Activated T-cell treated with anti-CD3 and anti-CD28 coated beads for 24 hours (primary cell): ENCODE data around the gene STRIP1.

Experiments
- DNase-seq: peaks from one replicate; pipeline ENCODE4 v3.0.0-alpha.2; 2020; ENCODE audit warnings: low read depth

STRIP1 gene, protein sequence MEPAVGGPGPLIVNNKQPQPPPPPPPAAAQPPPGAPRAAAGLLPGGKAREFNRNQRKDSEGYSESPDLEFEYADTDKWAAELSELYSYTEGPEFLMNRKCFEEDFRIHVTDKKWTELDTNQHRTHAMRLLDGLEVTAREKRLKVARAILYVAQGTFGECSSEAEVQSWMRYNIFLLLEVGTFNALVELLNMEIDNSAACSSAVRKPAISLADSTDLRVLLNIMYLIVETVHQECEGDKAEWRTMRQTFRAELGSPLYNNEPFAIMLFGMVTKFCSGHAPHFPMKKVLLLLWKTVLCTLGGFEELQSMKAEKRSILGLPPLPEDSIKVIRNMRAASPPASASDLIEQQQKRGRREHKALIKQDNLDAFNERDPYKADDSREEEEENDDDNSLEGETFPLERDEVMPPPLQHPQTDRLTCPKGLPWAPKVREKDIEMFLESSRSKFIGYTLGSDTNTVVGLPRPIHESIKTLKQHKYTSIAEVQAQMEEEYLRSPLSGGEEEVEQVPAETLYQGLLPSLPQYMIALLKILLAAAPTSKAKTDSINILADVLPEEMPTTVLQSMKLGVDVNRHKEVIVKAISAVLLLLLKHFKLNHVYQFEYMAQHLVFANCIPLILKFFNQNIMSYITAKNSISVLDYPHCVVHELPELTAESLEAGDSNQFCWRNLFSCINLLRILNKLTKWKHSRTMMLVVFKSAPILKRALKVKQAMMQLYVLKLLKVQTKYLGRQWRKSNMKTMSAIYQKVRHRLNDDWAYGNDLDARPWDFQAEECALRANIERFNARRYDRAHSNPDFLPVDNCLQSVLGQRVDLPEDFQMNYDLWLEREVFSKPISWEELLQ

DNA sequence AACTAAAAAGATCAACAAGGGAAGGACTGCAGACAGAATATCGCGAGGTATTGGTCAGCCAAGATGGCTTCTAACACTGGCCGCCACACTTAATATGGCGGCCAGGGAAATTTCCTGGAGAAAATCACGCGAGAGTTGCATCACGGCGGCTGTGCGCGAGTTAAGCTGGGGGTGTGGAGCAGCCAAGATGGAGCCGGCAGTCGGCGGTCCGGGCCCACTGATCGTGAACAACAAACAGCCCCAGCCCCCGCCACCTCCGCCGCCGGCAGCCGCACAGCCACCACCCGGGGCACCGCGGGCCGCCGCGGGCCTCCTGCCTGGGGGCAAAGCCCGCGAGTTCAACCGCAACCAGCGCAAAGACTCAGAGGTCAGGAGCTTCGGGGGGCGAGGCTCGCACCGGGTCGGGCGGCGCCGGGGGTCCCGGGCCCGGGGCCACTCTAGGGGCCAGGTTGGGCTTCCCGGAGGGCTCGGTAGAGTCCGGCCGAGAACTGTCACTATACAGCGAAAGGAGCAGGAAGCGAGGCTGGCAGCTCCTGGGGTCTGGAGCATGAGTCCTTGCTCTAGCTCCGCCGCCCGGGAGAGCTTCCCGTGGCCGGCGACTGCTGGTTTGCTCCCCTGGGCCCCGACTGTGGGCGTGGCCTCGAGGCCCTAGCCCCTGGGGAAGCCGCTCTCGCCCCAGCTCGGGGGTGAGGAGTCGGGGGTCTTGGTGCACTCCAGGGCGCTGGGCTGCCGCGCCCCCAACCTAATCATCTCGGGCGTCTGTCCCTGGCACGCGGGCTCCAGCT, at the start of gene STRIP1:
Gene STRIP1 (plus strand): TSS at position 174 of the 785 bp plus-strand sequence. CDS start 14 bp downstream, at position 188.
- peak; percentile 87 for DNase-seq

DNA sequence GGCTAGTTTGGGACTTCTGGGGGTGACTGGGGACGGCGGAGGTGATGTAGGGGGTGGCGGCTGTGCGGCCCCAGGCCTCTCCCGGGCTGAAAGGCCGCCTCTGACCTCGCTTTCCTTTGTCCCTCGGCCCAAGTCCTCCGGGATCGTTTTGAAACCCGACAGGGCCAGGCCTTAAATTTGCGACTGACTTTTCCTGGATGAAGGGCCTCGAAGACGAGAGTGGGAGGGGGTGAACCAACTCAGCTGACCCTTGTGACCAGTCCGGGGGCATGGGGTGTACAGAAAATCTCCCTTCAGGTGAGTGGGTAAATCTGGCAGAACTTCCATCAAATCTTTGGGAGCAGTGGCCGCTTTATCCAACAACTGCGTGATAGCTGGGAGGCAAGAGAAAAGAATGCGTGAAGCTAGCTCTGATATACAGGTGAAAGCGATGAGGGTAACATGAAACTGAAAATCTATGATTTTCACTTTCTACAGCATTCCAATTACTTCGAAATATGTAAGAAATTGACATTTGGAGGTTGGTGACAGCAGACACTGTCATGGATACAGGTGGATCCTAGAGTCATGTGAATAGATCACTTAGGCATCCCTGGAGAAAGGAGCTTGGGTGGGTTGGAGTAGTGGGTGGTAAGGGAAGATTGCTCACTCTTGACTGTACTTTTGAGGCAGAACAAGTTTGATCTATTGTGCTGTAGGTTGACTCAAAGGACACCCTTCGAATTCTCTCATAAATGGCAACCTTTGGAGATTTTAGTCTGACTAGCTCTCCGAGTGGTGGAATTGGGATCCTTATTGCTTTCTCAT, 49.0 kb upstream of the STRIP1 start:
- no peak for DNase-seq

DNA sequence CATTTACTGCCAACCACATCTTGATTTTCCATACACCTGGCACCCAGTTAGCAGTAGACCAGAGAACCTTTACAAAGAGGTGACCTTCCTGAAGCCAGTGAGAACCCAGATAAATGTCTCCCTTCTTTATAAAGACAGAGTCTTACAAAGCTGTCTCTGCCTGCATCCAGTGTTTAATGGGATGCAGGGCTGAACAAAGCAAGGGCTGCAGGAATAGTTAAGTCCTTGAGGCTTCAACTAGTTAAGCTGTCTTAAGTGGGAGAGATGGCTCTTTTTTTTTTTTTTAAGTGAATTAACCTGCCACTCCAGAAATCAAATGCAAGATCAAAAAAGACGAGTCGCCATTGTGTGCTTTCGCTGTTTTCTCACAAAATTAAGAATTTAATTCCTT, 48.4 kb upstream of the STRIP1 start:
- DNase-seq = no peak

DNA sequence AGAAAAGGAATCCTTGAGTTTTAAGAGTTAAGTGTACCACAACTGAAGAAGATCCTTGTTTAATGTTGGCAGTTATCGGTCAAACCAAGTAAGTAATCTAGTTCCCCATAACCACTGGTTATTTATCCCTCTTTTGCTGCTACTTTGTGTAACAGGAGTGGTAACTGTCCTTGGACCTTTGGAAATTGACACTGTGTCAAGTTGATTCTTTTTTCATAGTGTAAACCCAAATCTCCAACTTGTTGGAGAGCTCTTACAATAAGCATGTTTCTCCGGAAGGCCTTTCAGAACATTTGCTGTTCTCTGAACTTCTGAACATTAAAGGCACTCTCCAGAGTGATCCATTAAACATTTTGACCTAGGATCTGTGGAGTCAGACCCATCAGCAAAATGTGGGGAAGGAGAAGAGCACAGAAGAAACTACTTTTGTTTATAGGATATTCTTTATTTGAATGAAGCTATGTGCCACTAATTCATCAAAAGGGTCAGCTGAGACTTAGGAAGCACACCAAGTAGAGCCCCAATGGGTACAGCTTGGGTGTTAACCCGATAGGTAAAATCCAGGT, 46.0 kb upstream of the STRIP1 start:
- DNase-seq = no peak

DNA sequence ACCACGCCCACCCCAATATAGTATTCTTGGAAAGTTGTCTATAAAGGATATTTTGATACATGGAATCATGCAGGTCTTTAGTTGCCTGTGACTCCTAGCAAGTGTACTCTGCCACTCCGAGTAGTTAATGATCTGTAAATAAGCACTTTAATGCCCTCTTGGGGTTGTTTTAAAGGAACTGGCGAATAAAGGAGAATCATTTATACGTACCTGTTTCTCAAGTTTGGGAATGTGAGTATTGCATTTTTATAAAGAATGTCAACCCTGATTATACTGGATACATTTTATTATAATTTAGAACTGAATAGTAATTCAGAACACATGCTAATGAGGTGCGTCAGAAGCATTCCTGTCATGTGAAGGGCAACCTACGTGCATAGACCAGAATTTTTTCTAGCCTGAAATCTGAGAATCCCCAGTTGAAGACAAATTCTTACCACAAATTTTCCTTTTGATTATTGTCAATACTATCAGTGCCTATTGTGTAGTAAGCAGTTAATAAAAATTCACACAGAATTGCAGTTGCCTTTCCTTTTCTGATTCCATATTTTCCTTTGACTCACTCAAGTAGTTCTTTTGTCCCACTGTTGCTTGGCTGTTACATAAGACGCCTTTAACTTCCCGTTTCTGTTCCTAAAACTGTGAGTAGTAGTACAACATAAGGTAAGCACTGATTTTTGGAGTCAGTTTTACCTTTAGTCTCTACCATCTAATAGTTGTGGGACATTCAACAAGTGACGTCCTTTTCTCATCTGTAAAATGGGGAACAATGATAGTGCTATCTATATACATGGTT, 44.7 kb upstream of the STRIP1 start:
- no peak for DNase-seq

DNA sequence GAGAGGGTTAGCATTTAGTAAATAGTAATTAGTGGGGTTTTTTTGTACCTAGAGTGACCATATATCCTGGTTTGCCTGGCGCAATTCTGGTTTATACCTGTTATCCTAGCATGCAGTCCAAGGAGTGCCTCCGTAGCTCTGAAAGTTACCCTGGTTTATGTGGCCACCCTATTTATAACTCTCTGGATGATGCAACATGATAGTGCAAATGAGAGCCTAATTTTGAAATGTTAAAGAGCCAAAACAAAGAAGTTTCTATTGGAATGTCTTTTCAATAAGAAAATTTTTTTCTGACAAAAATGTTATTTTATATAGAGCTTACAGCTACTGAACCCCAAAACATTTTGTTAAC, 44.1 kb upstream of the STRIP1 start:
- no peak for DNase-seq

DNA sequence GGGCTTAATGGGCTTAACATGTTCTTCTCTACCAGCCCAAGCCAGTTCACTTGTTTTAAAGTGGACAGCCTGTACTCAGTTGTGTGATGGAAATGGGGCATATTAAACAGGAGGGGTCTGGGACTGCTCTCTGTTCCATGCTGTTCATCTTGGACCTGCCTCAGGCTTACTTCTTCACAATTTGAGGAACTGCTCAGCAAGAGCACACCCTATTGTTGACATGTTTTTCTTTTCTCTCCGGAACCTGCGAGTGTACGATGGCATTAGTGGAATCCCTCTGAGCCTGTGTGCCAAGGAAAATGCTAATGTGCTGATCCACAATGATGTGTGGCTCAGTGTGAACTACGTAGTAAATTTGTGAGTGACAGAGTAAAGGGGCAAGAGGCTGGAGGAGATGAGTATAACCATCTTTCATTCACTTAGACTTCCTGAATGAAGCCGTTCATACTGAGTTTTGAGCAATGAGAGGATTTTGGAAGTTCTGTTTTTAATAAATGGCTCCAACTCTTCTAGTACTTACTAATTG, 43.0 kb upstream of the STRIP1 start:
- no peak for DNase-seq

DNA sequence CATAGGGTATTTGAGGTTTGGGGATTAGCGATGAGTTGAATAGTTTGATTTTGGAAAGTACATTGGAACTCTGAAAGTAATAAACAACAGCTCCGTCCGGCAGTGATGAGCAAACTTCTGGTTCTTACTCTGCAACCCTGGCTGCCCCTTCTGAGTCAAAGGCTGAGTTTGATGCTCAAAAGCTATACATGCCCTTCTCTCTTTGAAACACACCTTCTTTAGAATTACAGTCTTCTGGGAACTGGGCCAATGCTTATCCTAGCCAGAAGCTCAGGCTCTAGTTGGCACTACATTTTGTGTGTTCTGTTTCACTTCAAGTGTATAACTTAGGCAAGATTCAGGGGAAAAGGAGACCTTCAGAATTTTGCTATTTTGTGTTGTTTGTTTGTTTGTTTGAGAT, 40.5 kb upstream of the STRIP1 start:
- DNase-seq = no peak

DNA sequence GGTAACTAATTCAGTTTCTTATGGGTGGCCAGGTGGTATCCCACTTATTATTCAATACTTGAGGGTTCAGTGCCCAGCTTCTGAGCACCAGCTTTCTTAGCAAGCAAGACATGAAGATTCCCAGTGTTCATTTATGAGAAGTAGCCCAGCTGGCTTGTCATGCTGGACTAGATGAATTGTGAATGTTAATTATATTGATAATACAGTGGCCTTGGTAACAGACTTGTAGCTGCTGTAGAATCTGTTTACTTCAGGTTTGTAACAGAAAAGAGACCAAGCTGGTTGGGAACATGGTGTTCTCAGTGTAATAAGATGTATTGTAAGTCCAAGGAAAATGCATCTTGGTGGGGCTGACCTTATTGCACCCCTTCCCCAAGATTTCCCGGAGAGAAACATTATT, 39.8 kb upstream of the STRIP1 start:
- no peak for DNase-seq

DNA sequence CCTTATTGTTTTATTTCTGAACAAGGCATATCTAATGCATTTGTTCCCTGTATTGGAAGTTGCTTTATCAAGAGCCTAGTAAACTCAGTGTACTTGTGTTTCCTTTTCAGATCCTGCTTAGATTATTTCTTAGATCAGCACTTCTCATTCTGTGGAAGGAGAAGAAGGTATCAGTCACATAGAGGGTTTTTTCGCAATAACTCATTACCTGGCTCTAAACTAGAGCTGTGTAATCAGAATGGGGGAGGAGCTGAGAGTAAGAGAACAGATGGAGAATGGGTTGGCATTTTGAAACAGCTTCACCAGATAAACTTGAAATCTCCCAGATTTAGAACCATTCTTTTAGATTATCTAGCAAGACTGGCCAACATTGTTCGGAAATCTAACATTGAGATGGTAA, 38.9 kb upstream of the STRIP1 start:
- no peak for DNase-seq

DNA sequence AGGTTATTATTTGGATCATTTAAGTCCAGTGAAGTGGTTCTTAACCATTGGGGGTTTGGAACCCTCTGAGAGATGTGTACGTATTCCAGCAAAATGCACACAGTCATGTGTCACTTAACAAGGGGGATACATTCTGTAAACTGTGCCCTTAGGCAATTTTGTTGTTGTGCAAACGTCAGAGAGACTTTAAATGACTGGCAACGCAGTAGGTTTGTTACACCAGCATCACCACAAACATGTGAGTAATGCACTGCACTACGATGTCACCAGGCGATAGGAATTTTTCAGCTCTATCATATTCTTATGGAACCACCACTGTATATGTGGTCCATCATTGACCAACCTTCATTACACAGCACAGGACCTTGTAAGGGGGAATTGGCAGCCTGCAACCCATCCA, 37.9 kb upstream of the STRIP1 start:
- no peak for DNase-seq

DNA sequence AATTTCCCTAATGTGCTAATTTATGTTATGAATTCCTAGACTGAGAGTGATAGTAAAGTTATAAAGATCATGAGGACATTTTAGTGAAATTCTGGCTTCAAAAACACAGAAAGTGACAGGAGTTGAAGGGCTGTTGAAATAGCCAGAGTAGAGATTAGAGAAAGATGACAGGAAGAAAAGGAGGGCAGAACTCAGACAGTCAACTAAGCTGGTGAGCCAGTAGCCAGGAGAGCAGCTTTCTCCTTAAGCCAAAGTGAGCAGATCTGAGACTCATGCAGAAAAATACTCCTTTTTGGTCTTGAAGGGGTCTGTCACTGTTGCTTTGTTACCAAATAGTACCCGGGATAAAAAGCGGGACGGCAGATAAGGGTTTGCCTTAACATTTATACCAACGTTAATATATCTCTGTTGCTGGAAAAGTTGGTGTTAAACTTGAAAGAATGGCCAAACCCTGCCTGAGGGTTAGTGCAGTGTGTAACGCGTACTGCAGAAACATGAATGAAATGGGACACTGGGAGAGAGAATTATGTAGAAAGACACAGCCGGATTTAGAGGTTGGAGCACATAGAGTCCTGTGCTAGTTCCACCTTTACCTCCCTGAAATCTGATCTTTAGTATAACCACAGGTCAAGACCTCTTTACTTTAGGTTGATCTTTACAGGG, 37.1 kb upstream of the STRIP1 start:
- no peak for DNase-seq

DNA sequence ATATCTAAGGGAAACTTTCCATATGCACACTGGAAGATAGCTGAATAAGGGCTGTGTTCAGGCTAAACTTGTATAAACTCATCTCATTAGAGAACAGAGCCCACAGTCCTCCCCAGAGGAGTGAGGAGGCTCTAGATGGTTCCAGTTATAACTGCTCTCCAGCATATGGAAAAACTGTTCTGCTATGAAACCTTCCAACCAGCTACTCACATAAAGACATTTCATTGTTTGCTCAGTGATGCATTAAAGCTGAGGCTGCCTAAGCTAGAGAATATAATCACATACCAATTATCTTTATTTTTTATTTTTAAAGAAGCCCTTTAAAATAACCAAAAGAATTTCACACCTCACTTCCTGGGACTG, 36.6 kb upstream of the STRIP1 start:
- DNase-seq = no peak

DNA sequence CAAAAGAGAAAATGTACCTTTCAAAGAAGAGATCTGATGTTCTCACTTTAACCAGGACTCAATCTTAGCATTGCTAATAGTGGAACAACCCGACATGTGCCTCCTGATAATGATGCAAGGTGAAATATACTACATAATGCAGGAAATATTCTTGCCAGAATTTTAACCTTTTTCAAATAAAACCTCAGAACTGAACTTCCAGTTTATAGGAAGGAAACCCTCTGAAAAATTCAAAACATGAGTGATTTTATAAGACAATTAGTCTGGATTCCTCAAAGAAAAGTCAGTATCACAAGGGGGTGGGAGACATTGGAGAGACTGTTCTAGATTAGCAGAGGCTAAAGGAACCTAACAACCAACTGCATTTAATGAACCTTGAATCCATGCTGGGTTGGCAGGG, 31.7 kb upstream of the STRIP1 start:
- DNase-seq = no peak

DNA sequence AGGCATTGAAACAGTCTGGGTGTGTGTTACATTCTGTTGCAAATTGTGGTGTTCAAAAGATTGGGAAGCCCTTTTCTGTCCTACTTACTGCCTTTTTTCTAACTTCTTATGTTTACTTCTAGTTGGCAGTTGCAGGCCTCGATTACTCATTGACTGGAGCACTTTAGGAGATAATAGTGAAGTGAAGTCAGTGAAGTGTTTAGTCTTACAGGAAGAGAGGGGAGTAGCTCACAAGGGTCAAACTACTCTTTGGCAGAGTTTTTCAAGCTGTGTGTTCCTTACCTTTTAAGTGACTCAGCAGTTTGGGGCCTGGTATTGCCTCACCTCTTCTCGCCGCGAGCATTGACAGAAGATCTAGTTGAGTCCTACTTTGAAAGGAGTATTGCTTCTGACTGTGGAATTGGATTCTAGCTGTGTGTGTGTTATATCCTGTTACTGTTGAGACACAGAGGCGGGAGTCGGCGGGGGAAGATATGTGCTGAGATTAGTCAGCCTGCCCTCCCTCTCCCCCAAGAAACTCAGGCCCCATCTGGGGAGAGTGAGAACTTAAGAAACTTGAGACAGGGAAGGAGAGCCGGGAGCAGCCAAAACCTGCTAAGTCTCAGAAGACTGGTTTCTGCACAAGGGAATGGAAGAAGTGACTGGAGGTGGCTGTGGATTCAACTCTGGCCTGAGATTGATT, 30.5 kb upstream of the STRIP1 start:
- DNase-seq = no peak

DNA sequence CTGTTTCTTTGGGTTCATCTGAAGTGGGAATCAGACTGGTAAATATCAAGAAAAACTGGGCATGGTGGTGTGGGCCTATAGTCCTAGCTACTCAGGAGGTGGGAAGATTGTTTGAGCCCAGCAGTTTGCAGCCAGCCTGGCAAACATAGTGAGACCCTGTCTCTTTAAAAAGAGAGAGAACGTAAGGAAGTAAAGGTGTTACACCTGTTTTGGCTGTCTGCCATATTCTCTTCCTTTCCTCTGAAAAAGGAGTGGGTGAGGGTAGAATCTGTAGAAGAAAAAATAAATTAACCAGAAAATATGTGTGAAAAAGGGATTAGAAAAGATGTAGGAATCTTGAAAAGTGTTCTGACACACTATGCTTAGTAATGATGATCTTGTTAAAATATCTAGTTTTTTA, 29.8 kb upstream of the STRIP1 start:
- no peak for DNase-seq

DNA sequence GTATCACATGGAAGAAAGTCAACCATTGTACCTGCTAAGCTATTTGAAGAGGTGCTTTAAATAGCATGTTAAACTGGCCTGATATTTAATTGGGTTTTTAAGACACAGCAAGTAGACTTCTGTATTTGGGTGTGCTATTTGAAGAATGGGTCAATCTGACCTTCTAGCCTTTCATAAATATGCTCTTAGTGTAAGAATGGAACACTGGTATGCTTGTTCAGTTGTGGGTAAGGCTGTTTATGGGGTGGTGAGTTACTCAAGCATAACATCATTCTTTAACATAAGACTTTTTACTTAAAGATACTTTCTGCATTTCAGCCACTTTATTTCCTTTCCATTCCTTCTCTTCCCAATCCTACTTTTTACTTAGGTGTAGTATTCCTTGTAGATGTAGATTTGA, 28.5 kb upstream of the STRIP1 start:
- no peak for DNase-seq

DNA sequence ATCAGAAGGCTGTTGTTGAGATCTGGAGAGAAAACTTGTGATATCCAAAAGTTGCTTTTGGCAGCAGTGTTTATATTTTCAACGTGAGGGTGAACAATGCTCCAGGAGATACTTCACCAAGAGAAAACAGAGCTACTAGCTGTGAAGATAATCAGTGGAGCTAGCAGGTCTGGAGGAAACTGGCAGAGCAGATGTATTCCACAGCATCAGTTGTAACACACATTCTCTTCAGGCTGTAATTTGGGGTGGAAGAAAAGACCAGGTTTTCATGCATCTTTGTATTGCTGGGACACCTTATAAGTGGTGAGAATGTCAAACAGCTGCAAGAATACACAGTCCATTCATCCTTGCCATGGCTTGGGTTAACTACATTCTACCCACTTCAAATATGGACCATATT, 27.9 kb upstream of the STRIP1 start:
- DNase-seq = no peak
